HepG2 (cell line): ENCODE results near the gene LLGL2. TPM values are rescaled to one million over a fixed set of nuclear protein-coding genes. Genes with fewer than 3 reads are reported as not detected.

Experiments used
- BRD4 ChIP-seq: sonication (generic); formaldehyde crosslinking; IDR thresholded peaks from 2 replicates; pipeline ENCODE4 v1.4.0; 2020; ENCODE audit warnings: missing genetic modification reagents
- GZF1 ChIP-seq: sonication (generic); formaldehyde crosslinking; IDR thresholded peaks from 2 replicates; pipeline ENCODE4 v1.5.1; 2020; ENCODE audit warnings: mild to moderate bottlenecking, missing genetic modification reagents
- HCFC1 ChIP-seq: fragments of 150-350 bp; IDR thresholded peaks from 2 replicates; pipeline ENCODE4 v1.6.1; 2014; ENCODE audit warnings: low read depth, low read length
- MED8 ChIP-seq: sonication (generic); formaldehyde crosslinking; IDR thresholded peaks from 2 replicates; pipeline ENCODE4 v1.8.1; 2023; ENCODE audit warnings: mild to moderate bottlenecking, missing genetic modification reagents; ENCODE audit not compliant: insufficient replicate concordance
- NFAT5 ChIP-seq: sonication (generic); formaldehyde crosslinking; IDR thresholded peaks from 2 replicates; pipeline ENCODE4 v1.4.0; 2020; ENCODE audit warnings: missing genetic modification reagents
- NPAS2 ChIP-seq: sonication (generic); formaldehyde crosslinking; IDR thresholded peaks from 2 replicates; pipeline ENCODE4 v1.8.0; 2022; ENCODE audit warnings: mild to moderate bottlenecking, missing genetic modification reagents, borderline replicate concordance
- PAF1 ChIP-seq: IDR thresholded peaks from 2 replicates; pipeline ENCODE4 v1.6.1; 2016; ENCODE audit warnings: missing genetic modification reagents, missing compliant biosample characterization
- PRPF4 ChIP-seq: fragments of 200-400 bp; formaldehyde crosslinking; IDR thresholded peaks from 2 replicates; pipeline ENCODE4 v1.6.1; 2016; ENCODE audit warnings: low read length, low read depth; ENCODE audit not compliant: poor library complexity, severe bottlenecking
- RAD21 ChIP-seq: fragments of 450-650 bp; formaldehyde crosslinking; IDR thresholded peaks from 2 replicates; pipeline ENCODE4 v1.5.0; 2020; ENCODE audit warnings: mild to moderate bottlenecking
- RXRB ChIP-seq: IDR thresholded peaks from 2 replicates; pipeline ENCODE4 v1.6.1; 2016; ENCODE audit warnings: borderline replicate concordance, missing genetic modification reagents, missing compliant biosample characterization
- SNAI1 ChIP-seq: sonication (generic); formaldehyde crosslinking; IDR thresholded peaks from 2 replicates; pipeline ENCODE4 v1.5.0; 2020; ENCODE audit warnings: mild to moderate bottlenecking, missing genetic modification reagents, borderline replicate concordance
- SP1 ChIP-seq, 2 experiments: fragments of 450-650 bp in 1 of 2; sonication (generic) in 1 of 2; formaldehyde crosslinking in 1 of 2; IDR thresholded peaks; 2 replicates each; pipeline versions ENCODE4 v1.4.0 to v1.6.1; 2016 to 2020; ENCODE audit warnings: missing genetic modification reagents in 1 of 2
- SRSF4 ChIP-seq: fragments of 200-400 bp; formaldehyde crosslinking; IDR thresholded peaks from one replicate; pipeline ENCODE4 v1.6.1; 2018; ENCODE audit warnings: mild to moderate bottlenecking, low read depth, low read length, moderate library complexity; ENCODE audit not compliant: poor library complexity, severe bottlenecking
- ZMYM3 ChIP-seq: sonication (generic); formaldehyde crosslinking; IDR thresholded peaks from 2 replicates; pipeline ENCODE4 v1.5.1; 2020; ENCODE audit warnings: mild to moderate bottlenecking, missing genetic modification reagents
- ZNF558 ChIP-seq: sonication (generic); formaldehyde crosslinking; IDR thresholded peaks from 2 replicates; pipeline ENCODE4 v1.9.0; 2022; ENCODE audit warnings: mild to moderate bottlenecking, missing genetic modification reagents, borderline replicate concordance
- ZNF749 ChIP-seq: sonication (generic); formaldehyde crosslinking; IDR thresholded peaks from 2 replicates; pipeline ENCODE4 v1.8.0; 2022; ENCODE audit warnings: mild to moderate bottlenecking, missing genetic modification reagents, moderate library complexity, borderline replicate concordance
- polyA plus RNA-seq, 8 experiments: library from polyadenylated mRNA; depleted of rRNA in 3 of 8; stranded (reverse) in 7 of 8; unstranded in 1 of 8; fragments of >200 nt; fragmentation: Illumina TruSeq in 4 of 8; extraction: Trizol in 4 of 8; gene quantifications; 2 replicates each; pipeline versions ENCODE4 v1.2.1 to v1.2.3, GENCODE V29; 2011 to 2016; ENCODE audit warnings: low read depth in 4 of 8, missing spikeins in 1 of 8, mixed read lengths in 1 of 8; ENCODE audit not compliant: insufficient read depth in 1 of 8
- total RNA-seq, 5 experiments: library from RNA; depleted of rRNA; stranded (reverse); fragments of >200 nt; fragmentation: Illumina TruSeq; extraction: Trizol; gene quantifications; 2 replicates each; pipeline ENCODE4 v1.2.3, GENCODE V29; 2016; ENCODE audit warnings: low read depth in 1 of 5
- TF ChIP-seq, protein P1 (sequence below): sonication (generic); formaldehyde crosslinking; IDR thresholded peaks from 2 replicates; pipeline ENCODE4 v1.5.0; 2020; ENCODE audit warnings: missing genetic modification reagents
- TF ChIP-seq, protein P2 (sequence below): sonication (generic); formaldehyde crosslinking; IDR thresholded peaks from 2 replicates; pipeline ENCODE4 v1.5.1; 2020; ENCODE audit warnings: mild to moderate bottlenecking, moderate library complexity, missing genetic modification reagents
- TF ChIP-seq, protein P3 (sequence below): conservative IDR thresholded peaks from 2 replicates; pipeline ENCODE4 v1.6.1; 2018; ENCODE audit warnings: missing genetic modification reagents

LLGL2 gene
- total and polyA plus RNA-seq, 2 of the 13 experiments (the other 11 are each of a cell fraction or from before 2014, with no cell fraction given), result 83.0 to 86.7 TPM

DNA sequence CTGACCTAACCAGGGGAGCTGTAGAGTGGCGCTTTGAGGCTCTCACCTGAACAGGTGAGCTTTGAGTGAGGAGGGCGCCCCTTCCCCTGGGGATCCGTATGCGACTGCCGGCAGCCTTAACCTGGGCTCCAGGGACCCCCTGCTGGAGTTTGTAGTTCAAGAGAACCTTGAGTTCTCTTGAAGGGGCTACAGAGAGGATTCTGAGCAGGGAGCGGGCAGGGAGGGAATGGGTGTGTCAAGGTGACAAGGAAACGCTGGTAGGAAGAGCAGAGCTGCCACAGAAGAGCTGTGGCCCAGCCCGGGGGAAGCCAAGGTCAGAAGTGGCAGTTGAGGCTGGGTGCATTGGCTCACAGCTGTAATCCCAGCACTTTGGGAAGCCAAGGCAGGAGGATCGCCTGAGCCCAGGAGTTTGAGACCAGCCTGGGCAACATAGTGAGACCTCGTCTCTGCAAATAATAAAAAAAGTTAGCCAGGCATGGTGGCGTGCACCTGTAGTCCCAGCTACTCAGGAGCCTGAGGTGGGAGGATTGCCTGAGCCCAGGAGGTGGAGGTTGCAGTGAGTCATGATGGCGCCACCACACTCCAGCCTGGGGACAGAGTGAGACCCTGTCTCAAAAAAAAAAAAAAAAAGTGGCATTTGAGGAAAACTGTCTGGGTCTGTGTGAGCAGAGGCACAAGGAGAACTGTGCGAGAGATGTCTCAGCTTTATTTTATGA, 1.2 kb downstream of the LLGL2 start (continued):
- TF ChIP-seq, protein P1, sequence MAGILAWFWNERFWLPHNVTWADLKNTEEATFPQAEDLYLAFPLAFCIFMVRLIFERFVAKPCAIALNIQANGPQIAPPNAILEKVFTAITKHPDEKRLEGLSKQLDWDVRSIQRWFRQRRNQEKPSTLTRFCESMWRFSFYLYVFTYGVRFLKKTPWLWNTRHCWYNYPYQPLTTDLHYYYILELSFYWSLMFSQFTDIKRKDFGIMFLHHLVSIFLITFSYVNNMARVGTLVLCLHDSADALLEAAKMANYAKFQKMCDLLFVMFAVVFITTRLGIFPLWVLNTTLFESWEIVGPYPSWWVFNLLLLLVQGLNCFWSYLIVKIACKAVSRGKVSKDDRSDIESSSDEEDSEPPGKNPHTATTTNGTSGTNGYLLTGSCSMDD (CRISPR knock-in tag), result no peak
- TF ChIP-seq NPAS2 (CRISPR knock-in tag), result no peak
- TF ChIP-seq, protein P2, sequence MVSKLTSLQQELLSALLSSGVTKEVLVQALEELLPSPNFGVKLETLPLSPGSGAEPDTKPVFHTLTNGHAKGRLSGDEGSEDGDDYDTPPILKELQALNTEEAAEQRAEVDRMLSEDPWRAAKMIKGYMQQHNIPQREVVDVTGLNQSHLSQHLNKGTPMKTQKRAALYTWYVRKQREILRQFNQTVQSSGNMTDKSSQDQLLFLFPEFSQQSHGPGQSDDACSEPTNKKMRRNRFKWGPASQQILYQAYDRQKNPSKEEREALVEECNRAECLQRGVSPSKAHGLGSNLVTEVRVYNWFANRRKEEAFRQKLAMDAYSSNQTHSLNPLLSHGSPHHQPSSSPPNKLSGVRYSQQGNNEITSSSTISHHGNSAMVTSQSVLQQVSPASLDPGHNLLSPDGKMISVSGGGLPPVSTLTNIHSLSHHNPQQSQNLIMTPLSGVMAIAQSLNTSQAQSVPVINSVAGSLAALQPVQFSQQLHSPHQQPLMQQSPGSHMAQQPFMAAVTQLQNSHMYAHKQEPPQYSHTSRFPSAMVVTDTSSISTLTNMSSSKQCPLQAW (CRISPR knock-in tag), result peak; percentile 6; the same call in 1 of the 2 replicates
- no peak for TF ChIP-seq HCFC1
- no peak for TF ChIP-seq MED8
- TF ChIP-seq NFAT5 (CRISPR knock-in tag), result no peak
- TF ChIP-seq PRPF4, result no peak
- peak; percentile 5; the same call in 1 of the 2 replicates for TF ChIP-seq RAD21 (CRISPR knock-in tag)
- TF ChIP-seq PAF1 (CRISPR knock-in tag), result no peak
- no peak for TF ChIP-seq SP1 (IDR thresholded peaks at IDR 0.05)
- no peak for TF ChIP-seq SP1 (CRISPR knock-in tag; IDR thresholded peaks at IDR 0.05)
- TF ChIP-seq ZNF749, result no peak
- TF ChIP-seq RXRB (CRISPR knock-in tag), result no peak
- no peak for TF ChIP-seq BRD4 (CRISPR knock-in tag)
- TF ChIP-seq, protein P3, sequence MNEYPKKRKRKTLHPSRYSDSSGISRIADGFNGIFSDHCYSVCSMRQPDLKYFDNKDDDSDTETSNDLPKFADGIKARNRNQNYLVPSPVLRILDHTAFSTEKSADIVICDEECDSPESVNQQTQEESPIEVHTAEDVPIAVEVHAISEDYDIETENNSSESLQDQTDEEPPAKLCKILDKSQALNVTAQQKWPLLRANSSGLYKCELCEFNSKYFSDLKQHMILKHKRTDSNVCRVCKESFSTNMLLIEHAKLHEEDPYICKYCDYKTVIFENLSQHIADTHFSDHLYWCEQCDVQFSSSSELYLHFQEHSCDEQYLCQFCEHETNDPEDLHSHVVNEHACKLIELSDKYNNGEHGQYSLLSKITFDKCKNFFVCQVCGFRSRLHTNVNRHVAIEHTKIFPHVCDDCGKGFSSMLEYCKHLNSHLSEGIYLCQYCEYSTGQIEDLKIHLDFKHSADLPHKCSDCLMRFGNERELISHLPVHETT, result peak; percentile 5; the same call in 1 of the 2 replicates
- TF ChIP-seq GZF1 (CRISPR knock-in tag), result no peak; the same call in 1 of the 2 replicates
- no peak for TF ChIP-seq ZNF558 (CRISPR knock-in tag)
- no peak for TF ChIP-seq SRSF4
- no peak for TF ChIP-seq SNAI1
- 0 out of 2 replicates have a peak, but pooled peaks have one; percentile 13 for TF ChIP-seq ZMYM3 (CRISPR knock-in tag)
